OCI-LY3 (cell line): ENCODE results near the gene TMEM218.

Experiments used
- EZH2phosphoT487 ChIP-seq: fragments of 200-600 bp; shearing (Covaris generic); IDR thresholded peaks from 2 replicates; pipeline ENCODE4 v1.6.1; 2018; ENCODE audit warnings: antibody characterized with exemption, mixed run types, low read depth
- TF ChIP-seq, protein P1 (sequence below): fragments of 200-600, 300-600 bp; sonication (generic); IDR thresholded peaks from 2 replicates; pipeline ENCODE4 v1.5.1; 2014; ENCODE audit warnings: antibody characterized with exemption, low read length, low read depth

DNA sequence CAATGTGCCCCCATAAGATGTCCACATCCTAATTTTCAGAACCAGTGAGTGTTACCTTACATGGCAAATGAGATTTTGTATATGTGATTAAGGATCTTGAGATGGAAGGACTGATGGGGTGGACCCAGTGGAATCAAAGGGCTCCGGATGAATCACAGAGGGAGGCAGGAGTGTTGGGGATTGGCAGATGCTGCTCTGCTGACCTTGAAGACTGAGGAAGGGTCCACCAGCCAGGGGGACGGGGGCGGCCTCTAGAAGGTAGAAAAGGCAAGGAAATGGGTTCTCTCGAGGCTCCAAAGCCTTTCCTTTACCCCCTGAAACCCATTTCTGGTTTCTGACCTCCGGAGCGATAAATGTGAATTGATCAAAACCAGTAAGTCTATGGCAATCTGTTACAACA is 18.8 kb downstream of the TMEM218 start:
- TF ChIP-seq, protein P1, sequence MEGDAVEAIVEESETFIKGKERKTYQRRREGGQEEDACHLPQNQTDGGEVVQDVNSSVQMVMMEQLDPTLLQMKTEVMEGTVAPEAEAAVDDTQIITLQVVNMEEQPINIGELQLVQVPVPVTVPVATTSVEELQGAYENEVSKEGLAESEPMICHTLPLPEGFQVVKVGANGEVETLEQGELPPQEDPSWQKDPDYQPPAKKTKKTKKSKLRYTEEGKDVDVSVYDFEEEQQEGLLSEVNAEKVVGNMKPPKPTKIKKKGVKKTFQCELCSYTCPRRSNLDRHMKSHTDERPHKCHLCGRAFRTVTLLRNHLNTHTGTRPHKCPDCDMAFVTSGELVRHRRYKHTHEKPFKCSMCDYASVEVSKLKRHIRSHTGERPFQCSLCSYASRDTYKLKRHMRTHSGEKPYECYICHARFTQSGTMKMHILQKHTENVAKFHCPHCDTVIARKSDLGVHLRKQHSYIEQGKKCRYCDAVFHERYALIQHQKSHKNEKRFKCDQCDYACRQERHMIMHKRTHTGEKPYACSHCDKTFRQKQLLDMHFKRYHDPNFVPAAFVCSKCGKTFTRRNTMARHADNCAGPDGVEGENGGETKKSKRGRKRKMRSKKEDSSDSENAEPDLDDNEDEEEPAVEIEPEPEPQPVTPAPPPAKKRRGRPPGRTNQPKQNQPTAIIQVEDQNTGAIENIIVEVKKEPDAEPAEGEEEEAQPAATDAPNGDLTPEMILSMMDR: no peak
- TF ChIP-seq EZH2phosphoT487: no peak
